GM19455 (cell line): ENCODE data around the gene IGF2BP2.
"Not testable (repeated sequence)": the region's sequence is repeated elsewhere in the genome, so short reads cannot be mapped to it uniquely, and the experiment has no call there.

Experiments used
- ATAC-seq: cut with Tn5 transposase; IDR thresholded peaks from one replicate; pipeline ENCODE4 v1.9.1; 2021; ENCODE audit not compliant: unreplicated experiment

Gene IGF2BP2

GRCh38 chr3:185825006-185825638 lies at the start of gene IGF2BP2:
Gene IGF2BP2 (minus strand): TSS chr3:185825042. CDS start chr3:185824960, 82 bp downstream.
- peak; percentile 63 for ATAC-seq

DNA sequence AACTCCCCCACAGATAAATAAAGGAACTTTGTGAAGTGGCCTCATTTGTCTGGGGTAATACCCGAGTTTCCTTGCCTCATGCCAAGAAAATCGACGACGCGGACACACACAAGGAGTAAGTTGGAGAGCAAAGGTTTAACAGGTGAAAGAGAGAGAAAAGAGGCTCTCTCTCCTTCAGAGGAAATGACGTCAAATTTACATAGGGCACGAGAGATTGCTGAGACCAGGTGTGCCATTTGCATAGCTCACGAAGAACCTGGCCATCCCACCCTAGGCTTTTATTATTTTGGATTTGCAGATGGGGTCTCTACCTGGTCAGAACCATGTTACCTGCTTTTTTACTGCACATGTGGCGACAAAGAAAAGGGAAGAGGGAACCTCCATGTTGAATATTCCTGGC lies 49.3 kb upstream of the IGF2BP2 start:
- no peak for ATAC-seq

DNA sequence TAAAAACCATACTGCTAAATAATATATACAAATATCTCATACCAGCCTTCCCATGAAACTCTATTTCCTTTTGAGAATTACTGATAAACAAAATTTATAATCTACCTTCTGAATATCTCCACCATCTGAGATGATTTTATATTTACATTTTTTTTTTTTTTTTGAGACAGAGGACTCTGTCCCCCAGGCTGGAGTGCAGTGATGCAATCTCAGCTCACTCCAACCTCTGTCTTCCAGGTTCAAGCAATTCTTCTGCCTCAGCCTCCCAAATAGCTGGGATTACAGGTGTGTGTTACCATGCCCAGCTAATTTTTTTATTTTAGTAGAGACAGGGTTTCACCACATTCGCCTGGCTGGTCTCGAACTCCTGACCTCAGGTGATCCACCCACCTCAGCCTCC lies 42.8 kb upstream of the IGF2BP2 start:
- no peak for ATAC-seq

DNA sequence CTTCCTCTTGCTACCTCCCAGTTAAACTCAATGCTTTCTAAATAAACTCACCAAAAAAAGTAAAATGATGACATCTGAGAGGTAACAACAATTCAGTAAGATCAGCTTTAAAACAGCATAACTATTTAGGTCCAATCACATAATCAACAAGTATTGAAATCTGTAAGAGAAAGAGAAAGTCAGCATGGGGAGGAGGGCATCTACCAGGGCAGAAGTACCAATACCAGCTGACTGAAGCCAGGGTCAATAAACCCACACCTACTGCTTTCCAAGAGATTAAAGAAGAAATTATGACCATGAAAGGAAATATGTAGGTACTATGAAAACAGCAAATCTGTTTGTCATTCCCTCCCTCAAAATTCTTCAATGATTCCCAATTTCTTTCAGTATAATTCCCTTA lies 42.2 kb upstream of the IGF2BP2 start:
- no peak for ATAC-seq

GRCh38 chr3:185866555-185866954 lies 41.7 kb upstream of the IGF2BP2 start:
- no peak for ATAC-seq

DNA sequence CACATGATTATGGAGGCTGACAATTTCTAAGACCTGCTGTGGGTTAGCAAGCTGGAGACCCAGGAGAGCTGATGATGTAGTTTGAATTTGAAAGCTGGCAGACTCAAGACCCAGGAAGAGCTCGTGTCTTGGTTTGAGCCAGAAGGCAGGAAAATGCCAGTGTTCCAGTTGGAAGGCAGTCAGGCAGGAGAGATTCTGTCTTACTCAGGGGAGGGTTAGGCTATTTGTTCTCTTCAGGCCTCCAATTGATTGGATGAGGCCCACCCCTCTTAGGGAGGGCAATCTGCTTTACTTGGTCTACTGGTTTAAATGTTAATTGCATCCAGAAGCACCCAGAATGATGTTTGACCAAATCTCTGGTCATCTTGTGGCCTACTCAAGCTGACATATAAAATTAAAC lies 40.4 kb upstream of the IGF2BP2 start:
- no peak for ATAC-seq

GRCh38 chr3:185864767-185865166 lies 39.9 kb upstream of the IGF2BP2 start:
- no peak for ATAC-seq

DNA sequence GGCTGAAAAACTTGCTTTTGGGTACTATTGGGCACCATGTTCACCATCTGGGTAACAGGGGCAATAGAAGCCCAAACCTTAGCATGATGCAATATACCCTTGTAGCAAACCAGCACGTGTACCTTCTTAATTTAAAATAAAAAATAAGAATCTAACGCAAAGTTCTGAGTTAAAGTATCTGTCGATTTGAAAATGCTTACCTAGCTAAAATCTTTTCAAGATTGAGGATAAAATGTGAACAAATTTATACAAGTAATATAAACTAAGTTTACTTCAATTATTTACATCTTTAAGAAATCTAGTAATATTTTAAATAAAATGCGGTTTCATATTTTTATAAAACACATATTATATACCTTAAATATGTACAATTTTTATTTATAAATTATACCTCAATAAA lies 38.1 kb upstream of the IGF2BP2 start:
- ATAC-seq = no peak

- ATAC-seq = no peak
Measured at GRCh38 chr3:185859294-185859972, 34.6 kb upstream of the IGF2BP2 start.

GRCh38 chr3:185858502-185859225 lies 33.8 kb upstream of the IGF2BP2 start:
- ATAC-seq = no peak

GRCh38 chr3:185857208-185857607 lies 32.4 kb upstream of the IGF2BP2 start:
- no peak for ATAC-seq

DNA sequence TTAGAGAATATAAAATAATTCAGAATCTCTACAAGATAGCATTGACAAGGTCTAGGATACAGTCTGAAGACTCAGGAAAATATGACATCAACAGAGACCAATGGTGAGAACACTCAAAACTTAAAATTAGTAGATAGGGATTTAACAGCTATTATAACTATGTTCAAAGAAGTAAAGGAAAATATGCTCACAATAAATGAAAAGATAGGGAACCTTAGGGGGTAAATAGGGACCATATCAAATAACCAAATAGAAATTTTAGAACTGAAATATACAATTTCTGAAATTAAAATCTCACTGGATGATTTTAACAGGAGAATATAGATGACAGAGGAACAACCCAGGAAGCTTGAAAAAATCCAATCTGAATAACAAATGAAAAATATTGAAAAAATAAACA lies 31.8 kb upstream of the IGF2BP2 start:
- ATAC-seq = no peak

DNA sequence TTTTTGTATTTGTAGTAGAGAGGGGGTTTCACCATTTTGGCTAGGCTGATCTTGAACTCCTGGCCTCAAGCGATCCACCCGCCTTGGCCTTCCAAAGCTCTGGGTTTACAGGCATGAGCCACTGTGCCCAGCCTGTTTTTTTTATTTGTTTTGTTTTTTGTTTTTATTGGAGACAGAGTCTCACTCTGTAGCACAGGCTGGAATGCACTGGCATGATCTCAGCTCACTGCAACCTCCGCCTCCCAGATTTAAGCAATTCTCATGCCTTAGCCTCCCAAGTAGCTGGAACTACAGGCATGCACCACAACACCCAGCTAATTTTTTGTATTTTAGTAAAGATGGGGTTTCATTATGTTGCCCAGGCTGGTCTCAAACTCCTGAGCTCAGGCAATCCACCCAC lies 28.9 kb upstream of the IGF2BP2 start:
- not testable (repeated sequence) for ATAC-seq

GRCh38 chr3:185852635-185853034 lies 27.8 kb upstream of the IGF2BP2 start:
- no peak for ATAC-seq

GRCh38 chr3:185851959-185852358 lies 27.1 kb upstream of the IGF2BP2 start:
- no peak for ATAC-seq

DNA sequence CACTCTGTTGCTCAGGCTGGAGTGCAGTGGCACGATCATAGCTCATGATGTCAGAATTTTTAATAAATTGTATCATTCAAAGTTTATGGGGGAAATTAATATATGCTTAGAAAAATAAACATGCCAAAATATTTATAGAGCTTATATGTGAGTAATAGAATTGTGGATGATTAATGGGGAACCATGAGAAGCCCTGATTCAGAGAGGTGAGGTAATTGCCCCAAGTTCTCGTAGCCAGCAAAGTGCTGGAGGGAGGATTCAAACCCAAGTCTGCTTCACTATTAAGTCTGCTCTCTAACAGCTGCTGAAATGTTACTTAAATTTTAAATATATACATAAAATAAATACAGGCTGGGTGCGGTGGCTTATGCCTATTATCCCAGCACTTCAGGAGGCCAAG lies 26.2 kb upstream of the IGF2BP2 start:
- ATAC-seq = no peak

GRCh38 chr3:185847506-185847905 lies 22.7 kb upstream of the IGF2BP2 start:
- ATAC-seq = no peak

DNA sequence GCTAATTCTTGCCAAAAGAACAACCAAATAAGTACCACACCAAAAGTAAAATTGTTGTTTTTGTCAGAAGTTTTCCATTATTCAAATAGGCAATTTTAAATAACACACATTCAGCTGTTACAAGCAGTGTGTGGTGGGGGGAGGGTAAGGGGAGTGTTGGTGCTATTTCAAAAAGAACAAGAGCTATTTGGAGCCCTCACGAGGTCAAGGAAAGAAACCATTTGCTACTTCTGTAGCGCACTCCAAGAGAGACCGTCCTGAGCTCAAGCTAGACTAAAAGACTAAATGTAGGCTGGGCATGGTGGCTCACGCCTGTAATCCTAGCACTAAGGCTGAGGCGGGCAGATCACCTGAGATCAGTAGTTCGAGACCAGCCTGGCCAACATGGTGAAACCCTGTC lies 21.2 kb upstream of the IGF2BP2 start:
- ATAC-seq = no peak

- no peak for ATAC-seq
Measured at GRCh38 chr3:185844051-185844450, 19.2 kb upstream of the IGF2BP2 start.

DNA sequence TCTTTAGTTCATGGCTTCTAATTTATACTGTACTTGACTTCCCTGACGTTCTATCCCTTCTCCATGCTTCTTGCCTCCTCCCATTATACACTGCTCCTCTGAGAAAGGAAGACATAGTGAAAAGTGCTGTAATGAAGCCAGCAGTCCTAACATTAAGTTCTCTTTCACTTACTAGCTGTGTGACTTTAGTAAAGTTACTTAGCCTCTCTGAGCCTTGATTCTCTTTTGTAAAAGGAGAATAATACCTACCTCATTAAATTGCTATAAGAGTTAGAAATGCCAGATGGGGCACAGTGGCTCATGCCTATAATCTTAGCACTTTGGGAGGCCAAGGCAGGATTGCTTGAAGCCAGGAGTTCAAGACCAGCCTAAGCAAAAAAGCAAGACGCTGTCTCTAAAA lies 18.8 kb upstream of the IGF2BP2 start:
- ATAC-seq = no peak

DNA sequence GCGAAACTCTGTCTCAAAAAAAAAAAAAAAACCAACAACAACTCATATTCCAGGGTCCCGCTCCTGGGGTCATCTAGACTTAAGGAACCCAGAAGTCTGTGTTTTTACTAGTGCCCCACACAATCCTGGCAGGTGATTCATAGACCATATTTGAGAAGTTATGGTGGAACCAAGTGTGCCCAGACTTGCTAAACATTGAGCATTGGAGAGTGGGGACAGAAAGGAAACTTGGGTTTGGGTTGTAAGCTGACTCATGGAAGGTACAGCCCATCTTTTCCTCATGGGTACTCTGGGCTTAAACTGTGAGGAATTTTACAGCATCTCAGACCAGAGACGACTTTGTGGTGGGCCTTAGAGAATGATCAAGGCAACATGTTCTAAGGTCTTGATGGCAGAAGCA lies 18.3 kb upstream of the IGF2BP2 start:
- no peak for ATAC-seq

DNA sequence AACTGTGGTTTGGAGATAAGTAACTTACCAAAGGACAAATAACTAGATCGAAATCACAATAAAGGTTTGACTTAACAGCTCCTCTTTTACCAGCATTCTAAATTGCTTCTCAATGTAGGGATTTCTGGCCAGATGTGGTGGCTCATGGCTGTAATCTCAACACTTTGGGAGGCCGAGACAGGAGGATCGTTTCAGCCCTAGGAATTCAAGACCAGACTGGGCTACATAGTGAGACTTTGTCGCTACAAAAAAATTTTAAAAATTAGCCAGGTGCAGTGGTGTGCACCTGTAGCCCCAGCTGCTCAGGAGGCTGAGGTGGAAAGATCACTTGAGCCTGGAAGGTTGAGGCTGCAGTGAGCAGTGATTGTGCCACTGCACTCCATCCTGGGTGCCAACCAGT lies 17.4 kb upstream of the IGF2BP2 start:
- ATAC-seq = no peak
